ENCODE results near the gene CFAP46. TPM values are rescaled to one million over a fixed set of nuclear protein-coding genes. Genes with fewer than 3 reads are reported as not detected.

CFAP46 gene
- total RNA-seq, 2 experiments from 2014 or later, result not detected

- H4K20me1 ChIP-seq (ENCODE audit: insufficient read depth, low read length), result no peaks in the 10 kb centered on the region
- no peak overlapping the region for H3K4me2 ChIP-seq (ENCODE audit: low read length)
- H3K36me3 ChIP-seq (ENCODE audit: insufficient read depth, low read length), result no peaks in the 10 kb centered on the region
- no peak overlapping the region for H2AFZ ChIP-seq (ENCODE audit: low read length)
- H3K4me3 ChIP-seq (ENCODE audit: low read depth, low read length, poor library complexity, severe bottlenecking), result no peak overlapping the region
- POLR2A ChIA-PET, result no interaction called here
- intact Hi-C loops (cut with micrococcal nuclease; ENCODE audit: unreplicated experiment), result no loop called here
- no peaks in the 10 kb centered on the region for H3K79me2 ChIP-seq (ENCODE audit: insufficient read depth, low read depth, low read length)
- no peak for TF ChIP-seq CTCF (conservative IDR thresholded peaks at IDR 0.05; ENCODE audit: low read length)
- no peak for TF ChIP-seq EZH2phosphoT487 (IDR thresholded peaks at IDR 0.05; ENCODE audit: borderline replicate concordance, low read depth, low read length)
- no peak for DNase-seq (ENCODE audit: low spot score)
- no TSS peak for BruUV-seq (replicated peaks)
- CTCF ChIA-PET (ENCODE audit: unreplicated experiment), result no interaction called here
- H3K9me3 ChIP-seq (ENCODE audit: low read length), result no peaks in the 10 kb centered on the region
- no peaks in the 10 kb centered on the region for H3K9me2 ChIP-seq (ENCODE audit: insufficient read depth, low read length)
- no peaks in the 10 kb centered on the region for H3K4me1 ChIP-seq (ENCODE audit: insufficient read depth, low read length, poor library complexity, severe bottlenecking)
- H3K27ac ChIP-seq (ENCODE audit: low read depth, low read length, poor library complexity, severe bottlenecking), result no peak overlapping the region
Measured at GRCh38 chr10:132973903-132974241, 31.5 kb upstream of the CFAP46 start.

GRCh38 chr10:132972986-132973902 is 30.9 kb upstream of the CFAP46 start:
- ChIA-PET CTCF (ENCODE audit: unreplicated experiment) (no interaction called here), POLR2A (no interaction called here)
- no peaks in the 10 kb centered on the region for H3K9me2 ChIP-seq (ENCODE audit: insufficient read depth, low read length)
- intact Hi-C loops (cut with micrococcal nuclease; ENCODE audit: unreplicated experiment), result no loop called here
- H3K4me3 ChIP-seq (ENCODE audit: low read depth, low read length, poor library complexity, severe bottlenecking), result no peak overlapping the region
- no peaks in the 10 kb centered on the region for H3K36me3 ChIP-seq (ENCODE audit: insufficient read depth, low read length)
- no peak for DNase-seq (ENCODE audit: low spot score)
- no peak overlapping the region for H2AFZ ChIP-seq (ENCODE audit: low read length)
- no peak overlapping the region for H3K27ac ChIP-seq (ENCODE audit: low read depth, low read length, poor library complexity, severe bottlenecking)
- no peaks in the 10 kb centered on the region for H3K79me2 ChIP-seq (ENCODE audit: insufficient read depth, low read depth, low read length)
- TF ChIP-seq EZH2phosphoT487 (IDR thresholded peaks at IDR 0.05; ENCODE audit: borderline replicate concordance, low read depth, low read length) (no peak), CTCF (conservative IDR thresholded peaks at IDR 0.05; ENCODE audit: low read length) (no peak)
- H4K20me1 ChIP-seq (ENCODE audit: insufficient read depth, low read length), result no peaks in the 10 kb centered on the region
- no peaks in the 10 kb centered on the region for H3K4me1 ChIP-seq (ENCODE audit: insufficient read depth, low read length, poor library complexity, severe bottlenecking)
- no peaks in the 10 kb centered on the region for H3K9me3 ChIP-seq (ENCODE audit: low read length)
- no peak overlapping the region for H3K4me2 ChIP-seq (ENCODE audit: low read length)
- BruUV-seq (replicated peaks), result no TSS peak
